Measurements from ENCODE around the gene TMEM178B.

- TF ChIP-seq ZNF169 (tag by site-specific recombination; IDR thresholded peaks at IDR 0.05) (no peak), YY1 (tag by site-specific recombination; IDR thresholded peaks at IDR 0.05) (no peak), ZNF571 (tag by site-specific recombination; IDR thresholded peaks at IDR 0.05) (no peak), CTCF (tag by site-specific recombination; IDR thresholded peaks at IDR 0.05) (no peak), ZNF777 (tag by site-specific recombination; IDR thresholded peaks at IDR 0.05; ENCODE audit: borderline replicate concordance) (no peak), PATZ1 (tag by site-specific recombination; IDR thresholded peaks at IDR 0.05) (no peak), ATF2 (tag by site-specific recombination; IDR thresholded peaks at IDR 0.05; ENCODE audit: low read depth) (no peak), ZBTB8A (tag by site-specific recombination; IDR thresholded peaks at IDR 0.05) (no peak), ZNF138 (tag by site-specific recombination; IDR thresholded peaks at IDR 0.05; ENCODE audit: borderline replicate concordance) (no peak), ZNF274 (IDR thresholded peaks at IDR 0.05; ENCODE audit: low read length) (no peak), ZNF274 (tag by site-specific recombination; IDR thresholded peaks at IDR 0.05; ENCODE audit: borderline replicate concordance) (no peak), ZNF548 (tag by site-specific recombination; IDR thresholded peaks at IDR 0.05) (no peak), TSHZ1 (tag by site-specific recombination; IDR thresholded peaks at IDR 0.05; ENCODE audit: borderline replicate concordance) (no peak), REST (tag by site-specific recombination; IDR thresholded peaks at IDR 0.05) (no peak), ZNF416 (tag by site-specific recombination; IDR thresholded peaks at IDR 0.05) (no peak)
Measured at GRCh38 chr7:141441837-141442627, 368.2 kb downstream of the TMEM178B start.
